ENCODE results near the gene SMTN. TPM values are rescaled to one million over a fixed set of nuclear protein-coding genes. Genes with fewer than 3 reads are reported as not detected.
A peak's percentile ranks its signal among the peaks of the same experiment; 100 is the strongest.

Gene SMTN
- total RNA-seq, 1 experiment from 2014 or later = 68.8 TPM

- H3K9me2 ChIP-seq (ENCODE audit: insufficient read depth) = no peaks in the 10 kb centered on the region
- H3K79me2 ChIP-seq (ENCODE audit: low read depth) = no peaks in the 10 kb centered on the region
- H3K4me3 ChIP-seq = peak overlapping the region; percentile 67
- H3K9me3 ChIP-seq (ENCODE audit: insufficient read depth, low read depth) = no peaks in the 10 kb centered on the region
- DNase-seq = peak in 1 of 2 experiments; percentile 66
- no TSS peak for BruUV-seq (replicated peaks)
- no peaks in the 10 kb centered on the region for H3K27me3 ChIP-seq (ENCODE audit: insufficient read depth, low read depth)
- H3K4me1 ChIP-seq (replicated peaks; ENCODE audit: insufficient read depth) = peaks cover 20% of the 10 kb centered on the region
- peak overlapping the region; percentile 87 for H2AFZ ChIP-seq
- CTCF ChIA-PET = interaction anchor here (0.6 kb wide), 1 partner anchor 28 kb away, joined by 4 read pairs; no protein-coding TSS in a partner anchor
- no peaks in the 10 kb centered on the region; the same call in 1 of the 2 replicates for H4K20me1 ChIP-seq (ENCODE audit: insufficient read depth)
- no peak overlapping the region for H3K27ac ChIP-seq
- peak overlapping the region; percentile 78 for H3K4me2 ChIP-seq
- no peaks in the 10 kb centered on the region for H3K36me3 ChIP-seq (ENCODE audit: low read depth)
- intact Hi-C loops (cut with micrococcal nuclease; ENCODE audit: unreplicated experiment) = loop anchor here (5.0 kb wide), 2 partner anchors 138 to 323 kb away; no protein-coding TSS in a partner anchor
- POLR2A ChIA-PET (ENCODE audit: unreplicated experiment) = interaction anchor here (0.6 kb wide), 2 partner anchors 71 to 130 kb away, joined by 3 to 4 read pairs; no protein-coding TSS in a partner anchor
- peaks cover 13% of the 10 kb centered on the region; the same call in 1 of the 2 replicates for H3F3A ChIP-seq (ENCODE audit: insufficient read depth, low read depth)
- TF ChIP-seq CTCF (conservative IDR thresholded peaks at IDR 0.05) (peak; percentile 88), EZH2 (IDR thresholded peaks at IDR 0.05; ENCODE audit: low read depth) (no peak)
Observed at GRCh38 chr22:31084811-31085492, 3.8 kb downstream of the SMTN start.

GRCh38 chr22:31085493-31085824 is 4.3 kb downstream of the SMTN start:
- intact Hi-C loops (cut with micrococcal nuclease; ENCODE audit: unreplicated experiment) = loop anchor here (5.0 kb wide), 1 partner anchor 323 kb away; no protein-coding TSS in a partner anchor
- H3K4me3 ChIP-seq = peak overlapping the region; percentile 67; the same call in 1 of the 2 replicates
- no peaks in the 10 kb centered on the region; the same call in 1 of the 2 replicates for H4K20me1 ChIP-seq (ENCODE audit: insufficient read depth)

DNA sequence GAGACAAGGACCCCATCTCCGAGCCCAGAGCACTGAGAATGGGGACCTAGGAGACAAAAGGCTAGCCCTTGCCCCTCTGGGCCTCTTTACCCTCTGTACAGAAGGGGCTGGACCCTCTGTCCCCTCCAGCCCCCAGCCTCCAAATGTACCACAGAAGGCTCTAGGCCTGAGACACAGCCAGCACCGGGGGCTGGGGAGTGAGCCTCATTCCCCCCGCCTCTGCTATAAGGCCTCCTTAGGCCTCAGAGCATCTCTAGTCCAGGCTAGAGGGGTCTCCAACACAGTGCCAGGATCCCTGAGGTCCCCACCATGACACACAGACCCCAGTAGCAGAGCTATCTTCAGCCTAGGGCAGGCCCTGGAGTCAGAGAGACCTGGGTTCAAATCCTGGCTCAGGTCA is 4.8 kb downstream of the SMTN start:
- H3K4me3 ChIP-seq = no peak overlapping the region
- POLR2A ChIA-PET (ENCODE audit: unreplicated experiment) = no interaction called here
- H4K20me1 ChIP-seq (ENCODE audit: insufficient read depth) = no peaks in the 10 kb centered on the region; the same call in 1 of the 2 replicates
- no peak for TF ChIP-seq EZH2 (IDR thresholded peaks at IDR 0.05; ENCODE audit: low read depth)
- TF ChIP-seq CTCF (conservative IDR thresholded peaks at IDR 0.05) = no peak
- no peak overlapping the region for H3K27ac ChIP-seq
- no peaks in the 10 kb centered on the region for H3K79me2 ChIP-seq (ENCODE audit: low read depth)
- H3K4me2 ChIP-seq = no peak overlapping the region
- DNase-seq = no peak
- H3F3A ChIP-seq (ENCODE audit: insufficient read depth, low read depth) = peaks cover 13% of the 10 kb centered on the region; the same call in 1 of the 2 replicates
- H3K9me3 ChIP-seq (ENCODE audit: insufficient read depth, low read depth) = no peaks in the 10 kb centered on the region
- CTCF ChIA-PET = no interaction called here
- no peaks in the 10 kb centered on the region for H3K36me3 ChIP-seq (ENCODE audit: low read depth)
- H2AFZ ChIP-seq = no peak overlapping the region
- no TSS peak for BruUV-seq (replicated peaks)
- intact Hi-C loops (cut with micrococcal nuclease; ENCODE audit: unreplicated experiment) = loop anchor here (5.0 kb wide), 1 partner anchor 324 kb away; no protein-coding TSS in a partner anchor
- H3K4me1 ChIP-seq (replicated peaks; ENCODE audit: insufficient read depth) = peaks cover 20% of the 10 kb centered on the region
- H3K9me2 ChIP-seq (ENCODE audit: insufficient read depth) = no peaks in the 10 kb centered on the region
- H3K27me3 ChIP-seq (ENCODE audit: insufficient read depth, low read depth) = no peaks in the 10 kb centered on the region

More at GRCh38 chr22:31085493-31085824, 4.3 kb downstream of the SMTN start:
- no peaks in the 10 kb centered on the region for H3K79me2 ChIP-seq (ENCODE audit: low read depth)
- peak overlapping the region; percentile 78 for H3K4me2 ChIP-seq
- H3K27me3 ChIP-seq (ENCODE audit: insufficient read depth, low read depth) = no peaks in the 10 kb centered on the region
- H2AFZ ChIP-seq = no peak overlapping the region; the same call in 1 of the 2 replicates
- POLR2A ChIA-PET (ENCODE audit: unreplicated experiment) = no interaction called here
- no TSS peak for BruUV-seq (replicated peaks)
- H3K4me1 ChIP-seq (replicated peaks; ENCODE audit: insufficient read depth) = peaks cover 20% of the 10 kb centered on the region
- H3K27ac ChIP-seq = no peak overlapping the region
- DNase-seq = no peak
- peaks cover 13% of the 10 kb centered on the region; the same call in 1 of the 2 replicates for H3F3A ChIP-seq (ENCODE audit: insufficient read depth, low read depth)
- H3K9me3 ChIP-seq (ENCODE audit: insufficient read depth, low read depth) = no peaks in the 10 kb centered on the region
- CTCF ChIA-PET = no interaction called here
- H3K9me2 ChIP-seq (ENCODE audit: insufficient read depth) = no peaks in the 10 kb centered on the region
- TF ChIP-seq CTCF (conservative IDR thresholded peaks at IDR 0.05) = peak; percentile 33; the same call in 1 of the 2 replicates
- no peak for TF ChIP-seq EZH2 (IDR thresholded peaks at IDR 0.05; ENCODE audit: low read depth)
- H3K36me3 ChIP-seq (ENCODE audit: low read depth) = no peaks in the 10 kb centered on the region
